GM23248 (cell line): ENCODE data around the gene WIPF2. TPM values are rescaled to one million over a fixed set of nuclear protein-coding genes. Genes with fewer than 3 reads are reported as not detected.

ENCODE experiments used
- DNase-seq: peaks from one replicate; pipeline ENCODE4 v3.0.0-alpha.2; 2015
- H2AFZ ChIP-seq: fragments of 200-600 bp; sonication (generic); 2 replicates; pipeline ENCODE4 v1.6.1; 2016; ENCODE audit warnings: antibody characterized with exemption
- H3F3A ChIP-seq: fragments of 200-600 bp; sonication (generic); 2 replicates; pipeline ENCODE4 v1.6.1; 2016; ENCODE audit warnings: mild to moderate bottlenecking, antibody characterized with exemption, mixed run types; ENCODE audit not compliant: insufficient read depth
- H3K27ac ChIP-seq: fragments of 200-600 bp; sonication (generic); 2 replicates; pipeline ENCODE4 v1.5.1; 2016; ENCODE audit warnings: mild to moderate bottlenecking
- H3K27me3 ChIP-seq: fragments of 200-600 bp; sonication (generic); replicated peaks from 2 replicates; pipeline ENCODE4 v1.6.1; 2016; ENCODE audit warnings: mild to moderate bottlenecking; ENCODE audit not compliant: insufficient read depth
- H3K36me3 ChIP-seq: fragments of 200-600 bp; sonication (generic); 2 replicates; pipeline ENCODE4 v1.6.1; 2016; ENCODE audit warnings: low read depth, mild to moderate bottlenecking
- H3K4me1 ChIP-seq: fragments of 200-600 bp; sonication (generic); 2 replicates; pipeline ENCODE4 v1.6.1; 2016; ENCODE audit warnings: mild to moderate bottlenecking; ENCODE audit not compliant: insufficient read depth
- H3K4me2 ChIP-seq: fragments of 200-600 bp; sonication (generic); one replicate; pipeline ENCODE4 v1.6.1; 2016; ENCODE audit warnings: mild to moderate bottlenecking; ENCODE audit not compliant: unreplicated experiment
- H3K4me3 ChIP-seq: fragments of 200-600 bp; sonication (generic); 2 replicates; pipeline ENCODE4 v1.5.1; 2016; ENCODE audit warnings: mild to moderate bottlenecking
- H3K79me2 ChIP-seq: fragments of 200-600 bp; sonication (generic); 2 replicates; pipeline ENCODE4 v1.6.1; 2016; ENCODE audit warnings: mild to moderate bottlenecking; ENCODE audit not compliant: insufficient read depth
- H3K9ac ChIP-seq: fragments of 200-600 bp; sonication (generic); 2 replicates; pipeline ENCODE4 v1.6.1; 2016; ENCODE audit warnings: mild to moderate bottlenecking
- H3K9me2 ChIP-seq: fragments of 200-600 bp; sonication (generic); 2 replicates; pipeline ENCODE4 v1.6.1; 2016; ENCODE audit warnings: mixed run types, mild to moderate bottlenecking, moderate library complexity; ENCODE audit not compliant: insufficient read depth
- H3K9me3 ChIP-seq: fragments of 200-600 bp; sonication (generic); one replicate; pipeline ENCODE4 v1.6.1; 2017; ENCODE audit warnings: low read depth
- H4K20me1 ChIP-seq: fragments of 200-600 bp; sonication (generic); 2 replicates; pipeline ENCODE4 v1.6.0; 2016; ENCODE audit not compliant: insufficient read depth
- EZH2 ChIP-seq: fragments of 200-600 bp; sonication (generic); IDR thresholded peaks from 2 replicates; pipeline ENCODE4 v1.6.1; 2018; ENCODE audit warnings: antibody characterized with exemption, mild to moderate bottlenecking; ENCODE audit not compliant: insufficient read depth, poor library complexity, severe bottlenecking
- EZH2phosphoT487 ChIP-seq: fragments of 200-600 bp; sonication (generic); IDR thresholded peaks from 2 replicates; pipeline ENCODE4 v1.6.1; 2018; ENCODE audit warnings: antibody characterized with exemption, moderate library complexity, mild to moderate bottlenecking, low read depth; ENCODE audit not compliant: insufficient read depth
- WGBS, 2 experiments: methylation state at CpG; one replicate each; pipeline ENCODE4 v1.1.6; 2015 to 2017; ENCODE audit warnings: low lambda C conversion rate in 2 of 2, low coverage in 1 of 2; ENCODE audit errors: missing lambda C conversion rate in 2 of 2; 5-methylcytosine and 5-hydroxymethylcytosine counted together
- in situ Hi-C: fragments of 300-500 bp; cut with MboI; formaldehyde crosslinking; loops from 2 replicates; pipeline ENCODE4 v1.15.0; 2020
- polyA plus RNA-seq: library from polyadenylated mRNA; unstranded; fragments of >200 nt; fragmentation: Nextera tagmentation; extraction: Ambion mirVana; gene quantifications from 2 replicates; pipeline ENCODE4 v1.2.1, GENCODE V29; 2016
- total RNA-seq: library from RNA; depleted of rRNA; stranded (reverse); fragments of >200 nt; shearing (Covaris generic); gene quantifications from 2 replicates; pipeline ENCODE4 v1.2.3, GENCODE V29; 2014

The WIPF2 gene
- total and polyA plus RNA-seq, 2 experiments from 2014 or later = 5.9 to 20.5 TPM

- no peak for DNase-seq
- Histone ChIP-seq H3K9me3 (no peaks in the 10 kb centered on the region), H3K27ac (no peak overlapping the region), H3K4me1 (no peaks in the 10 kb centered on the region), H3F3A (no peaks in the 10 kb centered on the region), H3K9me2 (no peaks in the 10 kb centered on the region), H4K20me1 (no peaks in the 10 kb centered on the region), H2AFZ (no peak overlapping the region), H3K27me3 (no peaks in the 10 kb centered on the region), H3K79me2 (peaks cover 5% of the 10 kb centered on the region; the same call in 1 of the 2 replicates), H3K9ac (no peak overlapping the region), H3K4me2 (no peak overlapping the region), H3K4me3 (no peak overlapping the region), H3K36me3 (peaks cover 26% of the 10 kb centered on the region)
- in situ Hi-C loops = no loop called here
- TF ChIP-seq EZH2phosphoT487 (no peak), EZH2 (no peak)
- WGBS, 2 experiments = 95 to 97% methylated on average over 2 of the region's 2 CpGs
Measured at GRCh38 chr17:40268141-40268712, 49.1 kb downstream of the WIPF2 start.

GRCh38 chr17:40278414-40278813, 59.3 kb downstream of the WIPF2 start:
- DNase-seq = no peak
- H3K79me2 ChIP-seq = no peaks in the 10 kb centered on the region
- H3K4me3 ChIP-seq = no peak overlapping the region
- no peak overlapping the region for H2AFZ ChIP-seq
- no peak overlapping the region for H3K4me2 ChIP-seq
- peaks cover 53% of the 10 kb centered on the region for H3K36me3 ChIP-seq
- H3K9me2 ChIP-seq = no peaks in the 10 kb centered on the region
- no peaks in the 10 kb centered on the region for H3K9me3 ChIP-seq
- H3F3A ChIP-seq = peaks cover 8% of the 10 kb centered on the region
- no peak overlapping the region for H3K27ac ChIP-seq
- H3K4me1 ChIP-seq = peaks cover 4% of the 10 kb centered on the region
- 59 to 63% methylated on average over 1 of the region's 1 CpG for WGBS, 2 experiments
- H3K27me3 ChIP-seq = no peaks in the 10 kb centered on the region
- in situ Hi-C loops = no loop called here
- no peaks in the 10 kb centered on the region for H4K20me1 ChIP-seq
- TF ChIP-seq EZH2 (no peak), EZH2phosphoT487 (no peak)
- no peak overlapping the region for H3K9ac ChIP-seq

- Histone ChIP-seq H3K9ac (no peak overlapping the region), H3K9me3 (no peaks in the 10 kb centered on the region), H3K4me2 (no peak overlapping the region), H3K79me2 (no peaks in the 10 kb centered on the region), H3K4me1 (peaks cover 11% of the 10 kb centered on the region), H3K36me3 (peaks cover 45% of the 10 kb centered on the region), H3K27me3 (no peaks in the 10 kb centered on the region), H3F3A (peaks cover 18% of the 10 kb centered on the region), H3K9me2 (no peaks in the 10 kb centered on the region), H4K20me1 (no peaks in the 10 kb centered on the region), H3K27ac (no peak overlapping the region), H3K4me3 (no peak overlapping the region), H2AFZ (no peak overlapping the region)
- in situ Hi-C loops = no loop called here
- TF ChIP-seq EZH2 = no peak
- TF ChIP-seq EZH2phosphoT487 = no peak
- DNase-seq = no peak
- 79 to 80% methylated on average over 4 of the region's 4 CpGs for WGBS, 2 experiments
Measured at GRCh38 chr17:40279402-40279801, 60.3 kb downstream of the WIPF2 start.

GRCh38 chr17:40281663-40282062, 62.6 kb downstream of the WIPF2 start:
- no peaks in the 10 kb centered on the region for H3K9me3 ChIP-seq
- no peak overlapping the region for H3K9ac ChIP-seq
- no peaks in the 10 kb centered on the region for H4K20me1 ChIP-seq
- no peak overlapping the region for H3K4me3 ChIP-seq
- 89 to 95% methylated on average over 2 of the region's 2 CpGs for WGBS, 2 experiments
- no peak for DNase-seq
- no peak for TF ChIP-seq EZH2
- TF ChIP-seq EZH2phosphoT487 = no peak
- no peaks in the 10 kb centered on the region for H3K79me2 ChIP-seq
- H3F3A ChIP-seq = peaks cover 33% of the 10 kb centered on the region
- H3K9me2 ChIP-seq = no peaks in the 10 kb centered on the region
- H3K36me3 ChIP-seq = peaks cover 34% of the 10 kb centered on the region
- no peak overlapping the region for H2AFZ ChIP-seq
- no peaks in the 10 kb centered on the region for H3K27me3 ChIP-seq
- H3K4me2 ChIP-seq = no peak overlapping the region
- H3K27ac ChIP-seq = no peak overlapping the region
- in situ Hi-C loops = no loop called here
- H3K4me1 ChIP-seq = peaks cover 21% of the 10 kb centered on the region
